Measurements from ENCODE around the gene UBE2D2. TPM values are rescaled to one million over a fixed set of nuclear protein-coding genes. Genes with fewer than 3 reads are reported as not detected.

Gene UBE2D2
- total and polyA plus RNA-seq, 2 of the 13 experiments (the other 11 are each of a cell fraction or from before 2014, with no cell fraction given): 79.1 to 109 TPM

DNA sequence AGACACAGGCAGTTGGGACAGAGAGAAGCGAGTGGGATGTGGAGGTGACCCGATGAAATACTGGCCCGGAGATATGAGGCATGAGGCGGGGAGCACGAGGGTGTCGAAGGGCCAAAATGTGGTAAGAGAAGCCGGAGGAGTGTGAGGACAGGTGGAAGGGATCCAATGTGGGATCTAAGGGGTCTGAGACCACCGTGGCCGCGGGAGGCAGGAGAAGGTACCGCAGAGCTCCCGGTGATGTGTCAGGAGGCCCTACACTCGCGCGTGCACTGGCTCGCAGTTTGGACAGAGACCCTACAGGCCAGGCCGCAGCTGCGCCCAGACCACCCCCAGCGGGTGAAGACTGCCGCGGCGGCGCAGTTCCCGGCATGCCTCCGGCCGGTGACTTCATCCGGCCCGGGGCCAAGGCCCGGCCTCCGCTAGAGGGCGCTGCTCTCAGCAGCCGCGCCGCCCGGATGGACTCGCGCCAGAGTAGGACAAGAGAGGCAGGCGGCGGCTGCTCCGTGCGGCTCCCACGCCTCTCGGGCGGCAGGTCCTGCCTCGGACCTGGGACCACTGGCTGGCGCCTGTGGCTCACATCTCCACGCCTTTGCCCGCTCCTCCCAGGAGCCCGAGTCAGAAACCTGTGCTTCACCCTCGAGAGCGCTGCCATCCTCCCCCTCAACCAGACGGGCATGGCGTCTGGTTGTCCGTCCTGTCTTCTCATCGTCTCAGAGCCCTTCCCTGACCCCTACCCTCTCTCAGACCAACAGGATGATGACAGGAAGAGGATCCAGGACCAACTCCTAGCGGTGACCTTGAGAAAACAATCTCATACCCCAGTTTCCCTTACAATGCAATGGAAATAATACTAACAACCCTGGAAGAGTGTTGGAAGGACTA is 43.2 kb upstream of the UBE2D2 start (continued):
- no peak for TF ChIP-seq KDM1A (CRISPR knock-in tag; IDR thresholded peaks at IDR 0.05)
- TF ChIP-seq, protein P1, sequence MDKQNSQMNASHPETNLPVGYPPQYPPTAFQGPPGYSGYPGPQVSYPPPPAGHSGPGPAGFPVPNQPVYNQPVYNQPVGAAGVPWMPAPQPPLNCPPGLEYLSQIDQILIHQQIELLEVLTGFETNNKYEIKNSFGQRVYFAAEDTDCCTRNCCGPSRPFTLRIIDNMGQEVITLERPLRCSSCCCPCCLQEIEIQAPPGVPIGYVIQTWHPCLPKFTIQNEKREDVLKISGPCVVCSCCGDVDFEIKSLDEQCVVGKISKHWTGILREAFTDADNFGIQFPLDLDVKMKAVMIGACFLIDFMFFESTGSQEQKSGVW (CRISPR knock-in tag; IDR thresholded peaks at IDR 0.05; ENCODE audit: borderline replicate concordance): peak; percentile 90; the same call in 1 of the 2 replicates
- TF ChIP-seq MLXIP (CRISPR knock-in tag; IDR thresholded peaks at IDR 0.05; ENCODE audit: borderline replicate concordance): no peak; the same call in 1 of the 2 replicates
- no peak for TF ChIP-seq NR3C1 (CRISPR knock-in tag; IDR thresholded peaks at IDR 0.05)
- no peak for TF ChIP-seq ZBTB1 (CRISPR knock-in tag; IDR thresholded peaks at IDR 0.05; ENCODE audit: borderline replicate concordance)
- TF ChIP-seq SALL1 (CRISPR knock-in tag; IDR thresholded peaks at IDR 0.05): peak; percentile 94
- no peak for TF ChIP-seq ZNF432 (CRISPR knock-in tag; IDR thresholded peaks at IDR 0.05; ENCODE audit: borderline replicate concordance)
- TF ChIP-seq ADNP (CRISPR knock-in tag; IDR thresholded peaks at IDR 0.05): peak; percentile 15; the same call in 1 of the 2 replicates
- TF ChIP-seq HES4 (CRISPR knock-in tag; IDR thresholded peaks at IDR 0.05; ENCODE audit: borderline replicate concordance): peak; percentile 86
- peak; percentile 86 for TF ChIP-seq IKZF4 (CRISPR knock-in tag; IDR thresholded peaks at IDR 0.05; ENCODE audit: borderline replicate concordance, low read depth, not compliant biosample characterization)
- peak; percentile 76; the same call in 1 of the 2 replicates for TF ChIP-seq IRX3 (CRISPR knock-in tag; IDR thresholded peaks at IDR 0.05; ENCODE audit: borderline replicate concordance, low read depth)
- no peak for TF ChIP-seq SIN3B (IDR thresholded peaks at IDR 0.05; ENCODE audit: low read length)
- TF ChIP-seq, protein P2, sequence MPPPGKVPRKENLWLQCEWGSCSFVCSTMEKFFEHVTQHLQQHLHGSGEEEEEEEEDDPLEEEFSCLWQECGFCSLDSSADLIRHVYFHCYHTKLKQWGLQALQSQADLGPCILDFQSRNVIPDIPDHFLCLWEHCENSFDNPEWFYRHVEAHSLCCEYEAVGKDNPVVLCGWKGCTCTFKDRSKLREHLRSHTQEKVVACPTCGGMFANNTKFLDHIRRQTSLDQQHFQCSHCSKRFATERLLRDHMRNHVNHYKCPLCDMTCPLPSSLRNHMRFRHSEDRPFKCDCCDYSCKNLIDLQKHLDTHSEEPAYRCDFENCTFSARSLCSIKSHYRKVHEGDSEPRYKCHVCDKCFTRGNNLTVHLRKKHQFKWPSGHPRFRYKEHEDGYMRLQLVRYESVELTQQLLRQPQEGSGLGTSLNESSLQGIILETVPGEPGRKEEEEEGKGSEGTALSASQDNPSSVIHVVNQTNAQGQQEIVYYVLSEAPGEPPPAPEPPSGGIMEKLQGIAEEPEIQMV (CRISPR knock-in tag; IDR thresholded peaks at IDR 0.05; ENCODE audit: low read depth): peak; percentile 77; the same call in 1 of the 2 replicates
- TF ChIP-seq CHD2 (IDR thresholded peaks at IDR 0.05; ENCODE audit: low read depth, low read length): no peak; the same call in 1 of the 2 replicates
- TF ChIP-seq FOXO4 (CRISPR knock-in tag; conservative IDR thresholded peaks at IDR 0.05): no peak; the same call in 1 of the 2 replicates
- TF ChIP-seq TARDBP (CRISPR knock-in tag; IDR thresholded peaks at IDR 0.05): peak; percentile 79
- 0 out of 2 replicates have a peak, but pooled peaks have one; percentile 44 for TF ChIP-seq ZNF670 (CRISPR knock-in tag; IDR thresholded peaks at IDR 0.05; ENCODE audit: borderline replicate concordance)
